HepG2 (cell line): ENCODE measurements around the gene UTS2R. TPM values are rescaled to one million over a fixed set of nuclear protein-coding genes. Genes with fewer than 3 reads are reported as not detected.

Experiments used
- AGO1 ChIP-seq: fragments of 200-400 bp; formaldehyde crosslinking; IDR thresholded peaks from 2 replicates; pipeline ENCODE4 v1.6.1; 2017; ENCODE audit warnings: mild to moderate bottlenecking, low read depth, low read length, moderate library complexity; ENCODE audit not compliant: poor library complexity, severe bottlenecking
- FOXP1 ChIP-seq, 2 experiments: fragments of 450-650 bp in 1 of 2; IDR thresholded peaks; 2 replicates each; pipeline ENCODE4 v1.6.1; 2017 to 2018; ENCODE audit warnings: antibody characterized with exemption in 1 of 2
- HOXA9 ChIP-seq: sonication (generic); formaldehyde crosslinking; IDR thresholded peaks from 2 replicates; pipeline ENCODE4 v1.8.1; 2022; ENCODE audit warnings: missing genetic modification reagents, mild to moderate bottlenecking, moderate library complexity, borderline replicate concordance
- IRF2 ChIP-seq: IDR thresholded peaks from 2 replicates; pipeline ENCODE4 v1.6.1; 2018; ENCODE audit warnings: missing genetic modification reagents, missing compliant biosample characterization
- KMT2B ChIP-seq: IDR thresholded peaks from 2 replicates; pipeline ENCODE4 v1.6.1; 2016; ENCODE audit warnings: missing genetic modification reagents, missing compliant biosample characterization
- MAX ChIP-seq: IDR thresholded peaks from 2 replicates; pipeline ENCODE4 v1.6.1; 2012; ENCODE audit warnings: inconsistent platforms
- NBN ChIP-seq: fragments of 450-650 bp; conservative IDR thresholded peaks from 2 replicates; pipeline ENCODE4 v1.6.1; 2017
- NFKB2 ChIP-seq: sonication (generic); formaldehyde crosslinking; IDR thresholded peaks from 2 replicates; pipeline ENCODE4 v1.4.0; 2020; ENCODE audit warnings: missing genetic modification reagents, borderline replicate concordance
- NFKBIZ ChIP-seq: IDR thresholded peaks from 2 replicates; pipeline ENCODE4 v1.6.1; 2018; ENCODE audit warnings: missing genetic modification reagents, missing compliant biosample characterization
- NFYB ChIP-seq: sonication (generic); formaldehyde crosslinking; IDR thresholded peaks from 2 replicates; pipeline ENCODE4 v1.4.0; 2020; ENCODE audit warnings: missing genetic modification reagents
- PHF8 ChIP-seq: sonication (generic); formaldehyde crosslinking; IDR thresholded peaks from 2 replicates; pipeline ENCODE4 v1.5.0; 2020; ENCODE audit warnings: missing genetic modification reagents
- POLR2AphosphoS5 ChIP-seq: IDR thresholded peaks from 2 replicates; pipeline ENCODE4 v1.6.1; 2012; ENCODE audit warnings: low read depth, low read length
- RAD51 ChIP-seq: fragments of 450-650 bp; IDR thresholded peaks from 2 replicates; pipeline ENCODE4 v1.6.1; 2016; ENCODE audit warnings: borderline replicate concordance
- RARA ChIP-seq: IDR thresholded peaks from 2 replicates; pipeline ENCODE4 v1.6.1; 2016; ENCODE audit warnings: missing genetic modification reagents, missing compliant biosample characterization
- RBM39 ChIP-seq: fragments of 200-400 bp; formaldehyde crosslinking; IDR thresholded peaks from one replicate; pipeline ENCODE4 v1.6.1; 2018; ENCODE audit warnings: antibody characterized with exemption, mild to moderate bottlenecking, low read depth, low read length; ENCODE audit not compliant: poor library complexity, severe bottlenecking
- THRA ChIP-seq: sonication (generic); formaldehyde crosslinking; IDR thresholded peaks from 2 replicates; pipeline ENCODE4 v1.4.0; 2020; ENCODE audit warnings: missing genetic modification reagents, borderline replicate concordance
- ZFYVE20 ChIP-seq: sonication (generic); formaldehyde crosslinking; IDR thresholded peaks from 2 replicates; pipeline ENCODE4 v1.8.0; 2023; ENCODE audit warnings: low read depth, mild to moderate bottlenecking, moderate library complexity, missing genetic modification reagents, borderline replicate concordance
- ZMAT3 ChIP-seq: sonication (generic); formaldehyde crosslinking; conservative IDR thresholded peaks from 2 replicates; pipeline ENCODE4 v1.7.0; 2021; ENCODE audit warnings: missing genetic modification reagents
- ZNF205 ChIP-seq: IDR thresholded peaks from 2 replicates; pipeline ENCODE4 v1.6.1; 2018; ENCODE audit warnings: missing biosample characterization, missing genetic modification reagents
- ZNF329 ChIP-seq: sonication (generic); formaldehyde crosslinking; IDR thresholded peaks from 2 replicates; pipeline ENCODE4 v1.9.0; 2021; ENCODE audit warnings: low read depth, mild to moderate bottlenecking, missing genetic modification reagents
- ZNF607 ChIP-seq: sonication (generic); formaldehyde crosslinking; IDR thresholded peaks from 2 replicates; pipeline ENCODE4 v1.5.1; 2020; ENCODE audit warnings: missing genetic modification reagents, mild to moderate bottlenecking, borderline replicate concordance
- polyA plus RNA-seq, 8 experiments: library from polyadenylated mRNA; depleted of rRNA in 3 of 8; stranded (reverse) in 7 of 8; unstranded in 1 of 8; fragments of >200 nt; fragmentation: Illumina TruSeq in 4 of 8; extraction: Trizol in 4 of 8; gene quantifications; 2 replicates each; pipeline versions ENCODE4 v1.2.1 to v1.2.3, GENCODE V29; 2011 to 2016; ENCODE audit warnings: low read depth in 4 of 8, missing spikeins in 1 of 8, mixed read lengths in 1 of 8; ENCODE audit not compliant: insufficient read depth in 1 of 8
- total RNA-seq, 5 experiments: library from RNA; depleted of rRNA; stranded (reverse); fragments of >200 nt; fragmentation: Illumina TruSeq; extraction: Trizol; gene quantifications; 2 replicates each; pipeline ENCODE4 v1.2.3, GENCODE V29; 2016; ENCODE audit warnings: low read depth in 1 of 5
- TF ChIP-seq, protein P1 (sequence below): fragments of 450-650 bp; IDR thresholded peaks from 2 replicates; pipeline ENCODE4 v1.6.1; 2016
- TF ChIP-seq, protein P2 (sequence below): sonication (generic); formaldehyde crosslinking; IDR thresholded peaks from 2 replicates; pipeline ENCODE4 v1.4.0; 2020; ENCODE audit warnings: low read depth, missing genetic modification reagents
- TF ChIP-seq, protein P3 (sequence below): sonication (generic); formaldehyde crosslinking; IDR thresholded peaks from 2 replicates; pipeline ENCODE4 v1.4.0; 2020; ENCODE audit warnings: missing genetic modification reagents

The UTS2R gene
- total and polyA plus RNA-seq, 2 of the 13 experiments (the other 11 are each of a cell fraction or from before 2014, with no cell fraction given): 0.13 to 0.15 TPM

DNA sequence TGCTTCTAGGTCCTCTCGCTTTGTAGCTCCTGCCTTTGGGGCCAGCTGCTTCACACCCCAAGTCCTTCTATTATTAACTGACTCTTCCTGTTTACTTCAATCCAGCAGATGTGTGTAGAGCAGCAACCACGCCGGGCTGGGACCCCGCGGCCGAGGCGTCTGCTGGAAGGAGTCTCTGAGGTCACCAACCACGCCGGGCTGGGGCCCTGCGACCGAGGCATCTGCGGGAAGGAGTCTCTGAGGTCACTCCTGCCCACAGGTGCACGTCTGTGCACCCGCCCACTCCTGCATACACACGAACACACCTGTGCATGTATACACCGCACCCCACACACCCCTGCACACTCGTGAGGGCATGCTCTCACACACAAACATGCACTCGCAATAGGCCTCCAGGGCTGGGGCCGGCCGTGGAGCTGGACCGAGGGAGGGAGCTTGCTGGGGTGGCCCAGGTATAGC, 20.3 kb upstream of the UTS2R start (continued):
- TF ChIP-seq ZFYVE20 (CRISPR knock-in tag) (0 out of 2 replicates have a peak, but pooled peaks have one; percentile 21), FOXP1 (IDR thresholded peaks at IDR 0.05) (no peak), FOXP1 (CRISPR knock-in tag; IDR thresholded peaks at IDR 0.05) (no peak), POLR2AphosphoS5 (no peak), PHF8 (0 out of 2 replicates have a peak, but pooled peaks have one; percentile 2), ZNF205 (no peak), NBN (no peak), RAD51 (no peak), HOXA9 (no peak), KMT2B (CRISPR knock-in tag) (0 out of 2 replicates have a peak, but pooled peaks have one; percentile 24), THRA (no peak), ZMAT3 (CRISPR knock-in tag) (0 out of 2 replicates have a peak, but pooled peaks have one; percentile 16), ZNF329 (CRISPR knock-in tag) (no peak), AGO1 (peak; percentile 51), IRF2 (CRISPR knock-in tag) (peak; percentile 24; the same call in 1 of the 2 replicates), MAX (peak; percentile 27), NFYB (CRISPR knock-in tag) (peak; percentile 1; the same call in 1 of the 2 replicates), NFKBIZ (CRISPR knock-in tag) (0 out of 2 replicates have a peak, but pooled peaks have one; percentile 9), RARA (CRISPR knock-in tag) (peak; percentile 46; the same call in 1 of the 2 replicates), RBM39 (peak; percentile 56), ZNF607 (CRISPR knock-in tag) (no peak), NFKB2 (0 out of 2 replicates have a peak, but pooled peaks have one; percentile 13)
- TF ChIP-seq, protein P1, sequence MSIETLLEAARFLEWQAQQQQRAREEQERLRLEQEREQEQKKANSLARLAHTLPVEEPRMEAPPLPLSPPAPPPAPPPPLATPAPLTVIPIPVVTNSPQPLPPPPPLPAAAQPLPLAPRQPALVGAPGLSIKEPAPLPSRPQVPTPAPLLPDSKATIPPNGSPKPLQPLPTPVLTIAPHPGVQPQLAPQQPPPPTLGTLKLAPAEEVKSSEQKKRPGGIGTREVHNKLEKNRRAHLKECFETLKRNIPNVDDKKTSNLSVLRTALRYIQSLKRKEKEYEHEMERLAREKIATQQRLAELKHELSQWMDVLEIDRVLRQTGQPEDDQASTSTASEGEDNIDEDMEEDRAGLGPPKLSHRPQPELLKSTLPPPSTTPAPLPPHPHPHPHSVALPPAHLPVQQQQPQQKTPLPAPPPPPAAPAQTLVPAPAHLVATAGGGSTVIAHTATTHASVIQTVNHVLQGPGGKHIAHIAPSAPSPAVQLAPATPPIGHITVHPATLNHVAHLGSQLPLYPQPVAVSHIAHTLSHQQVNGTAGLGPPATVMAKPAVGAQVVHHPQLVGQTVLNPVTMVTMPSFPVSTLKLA: no peak
- TF ChIP-seq, protein P2, sequence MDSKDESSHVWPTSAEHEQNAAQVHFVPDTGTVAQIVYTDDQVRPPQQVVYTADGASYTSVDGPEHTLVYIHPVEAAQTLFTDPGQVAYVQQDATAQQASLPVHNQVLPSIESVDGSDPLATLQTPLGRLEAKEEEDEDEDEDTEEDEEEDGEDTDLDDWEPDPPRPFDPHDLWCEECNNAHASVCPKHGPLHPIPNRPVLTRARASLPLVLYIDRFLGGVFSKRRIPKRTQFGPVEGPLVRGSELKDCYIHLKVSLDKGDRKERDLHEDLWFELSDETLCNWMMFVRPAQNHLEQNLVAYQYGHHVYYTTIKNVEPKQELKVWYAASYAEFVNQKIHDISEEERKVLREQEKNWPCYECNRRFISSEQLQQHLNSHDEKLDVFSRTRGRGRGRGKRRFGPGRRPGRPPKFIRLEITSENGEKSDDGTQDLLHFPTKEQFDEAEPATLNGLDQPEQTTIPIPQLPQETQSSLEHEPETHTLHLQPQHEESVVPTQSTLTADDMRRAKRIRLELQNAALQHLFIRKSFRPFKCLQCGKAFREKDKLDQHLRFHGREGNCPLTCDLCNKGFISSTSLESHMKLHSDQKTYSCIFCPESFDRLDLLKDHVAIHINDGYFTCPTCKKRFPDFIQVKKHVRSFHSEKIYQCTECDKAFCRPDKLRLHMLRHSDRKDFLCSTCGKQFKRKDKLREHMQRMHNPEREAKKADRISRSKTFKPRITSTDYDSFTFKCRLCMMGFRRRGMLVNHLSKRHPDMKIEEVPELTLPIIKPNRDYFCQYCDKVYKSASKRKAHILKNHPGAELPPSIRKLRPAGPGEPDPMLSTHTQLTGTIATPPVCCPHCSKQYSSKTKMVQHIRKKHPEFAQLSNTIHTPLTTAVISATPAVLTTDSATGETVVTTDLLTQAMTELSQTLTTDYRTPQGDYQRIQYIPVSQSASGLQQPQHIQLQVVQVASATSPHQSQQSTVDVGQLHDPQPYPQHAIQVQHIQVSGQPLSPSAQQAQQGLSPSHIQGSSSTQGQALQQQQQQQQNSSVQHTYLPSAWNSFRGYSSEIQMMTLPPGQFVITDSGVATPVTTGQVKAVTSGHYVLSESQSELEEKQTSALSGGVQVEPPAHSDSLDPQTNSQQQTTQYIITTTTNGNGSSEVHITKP (CRISPR knock-in tag): no peak
- TF ChIP-seq, protein P3, sequence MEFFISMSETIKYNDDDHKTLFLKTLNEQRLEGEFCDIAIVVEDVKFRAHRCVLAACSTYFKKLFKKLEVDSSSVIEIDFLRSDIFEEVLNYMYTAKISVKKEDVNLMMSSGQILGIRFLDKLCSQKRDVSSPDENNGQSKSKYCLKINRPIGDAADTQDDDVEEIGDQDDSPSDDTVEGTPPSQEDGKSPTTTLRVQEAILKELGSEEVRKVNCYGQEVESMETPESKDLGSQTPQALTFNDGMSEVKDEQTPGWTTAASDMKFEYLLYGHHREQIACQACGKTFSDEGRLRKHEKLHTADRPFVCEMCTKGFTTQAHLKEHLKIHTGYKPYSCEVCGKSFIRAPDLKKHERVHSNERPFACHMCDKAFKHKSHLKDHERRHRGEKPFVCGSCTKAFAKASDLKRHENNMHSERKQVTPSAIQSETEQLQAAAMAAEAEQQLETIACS (CRISPR knock-in tag): no peak
